ENCODE data around the gene C1QTNF9. TPM values are rescaled to one million over a fixed set of nuclear protein-coding genes. Genes with fewer than 3 reads are reported as not detected.
"Not testable (repeated sequence)": the region's sequence is repeated elsewhere in the genome, so short reads cannot be mapped to it uniquely, and the experiment has no call there.

C1QTNF9 gene
- total RNA-seq, 4 donors from 2014 or later = not detected

- DNase-seq = no peak
- H3K27ac ChIP-seq = no peak overlapping the region
- intact Hi-C loops (cut with DNase I) = no loop called here
Observed at GRCh38 chr13:24323036-24323738, 13.8 kb downstream of the C1QTNF9 start.

GRCh38 chr13:24323739-24324075 is 14.3 kb downstream of the C1QTNF9 start:
- no peak for DNase-seq
- Histone ChIP-seq H3K4me3 (replicated peaks in 1 of 3) (no peak overlapping the region), H3K36me3 (no peaks in the 10 kb centered on the region), H3K9me3 (no peaks in the 10 kb centered on the region), H3K4me1 (no peaks in the 10 kb centered on the region), H3K27ac (no peak overlapping the region), H3K27me3 (no peaks in the 10 kb centered on the region)
- WGBS, 2 donors = 79 to 82% methylated on average over 5 of the region's 5 CpGs
- TF ChIP-seq CTCF (IDR thresholded peaks at IDR 0.05) (no peak), POLR2A (IDR thresholded peaks at IDR 0.05) (no peak)
- intact Hi-C loops (cut with DNase I) = no loop called here

More at GRCh38 chr13:24323036-24323738, 13.8 kb downstream of the C1QTNF9 start:
- no peaks in the 10 kb centered on the region for H3K27me3 ChIP-seq
- WGBS, 2 donors = 86 to 89% methylated on average over 11 to 26 of the region's 28 CpGs
- no peaks in the 10 kb centered on the region for H3K4me1 ChIP-seq
- H3K36me3 ChIP-seq = no peaks in the 10 kb centered on the region
- TF ChIP-seq POLR2A (IDR thresholded peaks at IDR 0.05) (no peak), CTCF (IDR thresholded peaks at IDR 0.05) (no peak)
- no peaks in the 10 kb centered on the region for H3K9me3 ChIP-seq
- no peak overlapping the region for H3K4me3 ChIP-seq (replicated peaks in 1 of 3)

GRCh38 chr13:24327598-24327997 is 18.2 kb downstream of the C1QTNF9 start:
- H3K36me3 ChIP-seq; H3K27me3 ChIP-seq; H3K9me3 ChIP-seq; DNase-seq; H3K4me3 ChIP-seq (replicated peaks in 1 of 3); H3K4me1 ChIP-seq; intact Hi-C loops (cut with DNase I); H3K27ac ChIP-seq: not testable (repeated sequence)
- WGBS, 2 donors = 70 to 82% methylated on average over 23 of the region's 23 CpGs

- Histone ChIP-seq H3K27ac (no peak overlapping the region), H3K36me3 (no peaks in the 10 kb centered on the region), H3K9me3 (no peaks in the 10 kb centered on the region), H3K4me1 (no peaks in the 10 kb centered on the region), H3K27me3 (no peaks in the 10 kb centered on the region), H3K4me3 (replicated peaks in 1 of 3) (no peak overlapping the region)
- TF ChIP-seq CTCF (IDR thresholded peaks at IDR 0.05) = no peak
- no peak for TF ChIP-seq POLR2A (IDR thresholded peaks at IDR 0.05)
- intact Hi-C loops (cut with DNase I) = no loop called here
- DNase-seq = no peak
- WGBS, 2 donors = 5 to 10% methylated on average over 29 to 38 of the region's 38 CpGs
Observed at GRCh38 chr13:24328145-24328544, 18.8 kb downstream of the C1QTNF9 start.

GRCh38 chr13:24338721-24339120 is 29.3 kb downstream of the C1QTNF9 start:
- TF ChIP-seq CTCF (IDR thresholded peaks at IDR 0.05) (no peak), POLR2A (IDR thresholded peaks at IDR 0.05) (no peak)
- no peaks in the 10 kb centered on the region for H3K9me3 ChIP-seq
- H3K4me1 ChIP-seq = no peaks in the 10 kb centered on the region
- H3K4me3 ChIP-seq (replicated peaks in 1 of 3) = no peak overlapping the region
- no peak overlapping the region for H3K27ac ChIP-seq
- intact Hi-C loops (cut with DNase I) = no loop called here
- H3K27me3 ChIP-seq = no peaks in the 10 kb centered on the region
- DNase-seq = no peak
- H3K36me3 ChIP-seq = no peaks in the 10 kb centered on the region
- 93 to 98% methylated on average over 36 of the region's 36 CpGs for WGBS, 2 donors
